Hematopoietic multipotent progenitor cell treated with erythropoietin and hydrocortisone succinate and interleukin-3 and kit ligand, for 17 days (in vitro differentiated cells): ENCODE results near the gene KAZN.

Experiments used
- DNase-seq: peaks from one replicate; pipeline ENCODE4 v3.0.0-alpha.2; 2015; ENCODE audit warnings: low spot score

KAZN gene

DNA sequence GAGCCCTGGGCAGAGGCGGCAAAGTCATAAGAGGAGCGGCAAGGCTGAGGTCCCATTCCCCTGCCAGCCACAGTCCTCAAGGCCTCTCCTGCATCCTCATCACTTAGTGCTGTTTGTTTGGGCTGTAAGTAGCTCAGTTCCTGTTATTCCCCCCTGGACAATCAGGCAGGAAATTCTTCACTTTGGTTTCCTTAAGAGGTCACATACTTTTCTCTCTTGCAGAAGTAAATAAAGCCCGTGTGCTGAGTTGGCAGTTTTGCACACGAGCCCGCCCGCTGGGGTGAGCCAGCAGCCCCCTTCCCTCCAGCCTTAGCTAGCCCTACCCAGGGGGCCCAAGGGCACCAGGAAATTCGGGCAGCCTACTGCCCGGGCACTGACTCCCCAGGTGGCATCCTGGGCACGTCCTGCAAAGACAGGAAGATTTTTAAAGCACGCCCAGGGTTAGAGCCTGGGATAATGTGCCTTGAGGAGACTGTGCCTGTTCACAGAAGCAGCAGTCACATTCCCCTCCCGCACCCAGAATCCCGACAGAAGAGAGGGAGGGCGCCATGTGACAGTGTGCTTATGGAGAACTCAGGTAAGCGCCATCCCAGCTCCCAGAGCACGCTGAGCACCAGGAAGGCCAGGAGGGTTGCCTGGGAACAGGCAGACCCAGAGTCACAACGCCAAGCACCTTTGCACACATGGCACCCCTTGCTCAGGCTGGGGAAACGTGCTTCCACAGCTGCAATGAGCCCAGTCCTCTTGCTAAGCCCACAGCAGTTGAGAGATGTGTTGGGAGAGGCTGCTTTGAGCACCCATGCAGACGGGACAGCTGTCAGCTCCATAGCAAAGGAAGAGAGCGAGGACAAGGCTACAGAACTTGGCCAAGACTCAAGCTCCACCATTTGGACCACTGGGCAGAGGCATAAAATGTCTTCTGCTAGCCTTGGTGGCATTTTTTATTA, 410.6 kb downstream of the KAZN start:
- DNase-seq = no peak

- DNase-seq = no peak
Measured at GRCh38 chr1:15011160-15011559, 412.7 kb downstream of the KAZN start.

DNA sequence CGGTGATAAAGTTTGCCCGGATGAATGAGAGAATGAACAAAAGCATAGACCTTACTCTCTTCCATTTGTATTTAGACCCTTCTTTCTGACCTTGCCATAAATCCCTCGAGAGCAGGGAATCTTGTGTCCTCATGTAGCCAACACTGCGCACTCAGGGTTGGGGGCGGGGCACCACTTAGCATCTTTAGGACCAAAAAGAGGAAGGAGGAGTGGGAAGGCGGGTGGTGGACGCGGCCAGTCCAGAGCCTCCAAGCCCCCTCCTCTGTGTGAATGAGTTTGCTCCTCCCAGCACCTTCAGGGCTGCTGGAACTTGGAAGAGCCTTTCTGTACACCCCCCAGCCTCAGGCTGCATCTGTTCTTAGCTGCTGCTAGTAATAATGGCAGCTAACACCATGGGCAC, 413.2 kb downstream of the KAZN start:
- no peak for DNase-seq

GRCh38 chr1:15012822-15013221, 414.3 kb downstream of the KAZN start:
- DNase-seq = no peak

DNA sequence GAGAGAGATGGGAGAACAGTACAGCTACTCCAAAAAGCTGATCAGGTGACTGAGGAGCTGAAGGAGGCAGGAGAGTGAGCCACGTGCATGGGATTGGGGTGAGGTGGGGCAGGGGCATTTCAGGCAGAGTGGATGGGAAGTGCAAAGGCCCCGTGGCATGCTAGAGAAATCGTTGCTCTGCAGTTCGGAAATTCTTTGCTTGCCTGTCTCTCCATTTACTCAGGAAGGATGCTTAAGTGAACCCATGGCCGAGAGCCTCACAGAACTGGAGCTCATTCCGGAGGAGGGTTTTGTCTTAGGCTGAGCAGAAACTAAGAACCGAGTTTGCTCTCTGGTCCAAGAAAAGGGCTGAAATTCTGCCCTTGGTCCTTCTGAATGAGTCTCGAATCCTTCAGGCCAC, 415.3 kb downstream of the KAZN start:
- DNase-seq = no peak

DNA sequence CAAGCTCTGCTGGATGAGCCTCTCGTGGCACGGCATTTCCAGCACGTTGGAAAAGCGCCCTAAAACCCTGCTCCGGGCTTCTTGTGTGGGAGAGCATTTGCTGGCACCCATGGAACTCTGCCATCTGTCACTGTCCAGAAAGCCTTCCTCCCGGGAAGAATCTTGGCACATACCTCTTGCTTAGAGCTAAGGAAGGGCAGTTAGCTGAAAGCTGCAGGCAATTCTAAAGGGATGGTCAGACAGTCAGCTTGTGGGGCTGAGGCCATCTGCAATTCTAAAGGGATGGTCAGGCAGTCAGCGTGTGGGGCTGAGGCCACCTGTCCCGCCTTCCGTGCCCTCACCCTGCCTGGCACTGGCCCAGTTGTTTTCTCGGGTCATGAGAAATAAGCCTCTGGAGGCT, 416.0 kb downstream of the KAZN start:
- no peak for DNase-seq

- no peak for DNase-seq
Measured at GRCh38 chr1:15016001-15016400, 417.5 kb downstream of the KAZN start.

GRCh38 chr1:15016526-15016925, 418.0 kb downstream of the KAZN start:
- no peak for DNase-seq

DNA sequence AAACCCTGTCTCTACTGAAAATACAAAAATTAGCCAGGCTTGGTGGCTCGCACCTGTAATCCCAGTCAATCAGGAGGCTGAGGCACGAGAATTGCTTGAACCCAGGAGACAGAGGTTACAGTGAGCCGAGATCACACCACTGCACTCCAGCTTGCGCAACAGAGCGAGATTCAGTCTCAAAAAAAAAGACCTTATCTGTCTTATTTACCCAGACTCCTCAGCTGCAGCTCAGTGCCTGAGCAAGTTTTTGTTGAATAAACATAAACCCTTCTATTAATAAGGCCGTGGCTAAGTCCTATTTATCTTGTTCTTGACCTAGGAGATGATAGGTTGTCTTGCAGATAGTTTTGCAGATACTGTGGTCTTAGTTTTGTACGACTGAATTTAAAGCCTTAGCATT, 418.6 kb downstream of the KAZN start:
- no peak for DNase-seq

GRCh38 chr1:15018767-15019166, 420.3 kb downstream of the KAZN start:
- no peak for DNase-seq

- DNase-seq = no peak
Measured at GRCh38 chr1:15020943-15021745, 422.7 kb downstream of the KAZN start.

DNA sequence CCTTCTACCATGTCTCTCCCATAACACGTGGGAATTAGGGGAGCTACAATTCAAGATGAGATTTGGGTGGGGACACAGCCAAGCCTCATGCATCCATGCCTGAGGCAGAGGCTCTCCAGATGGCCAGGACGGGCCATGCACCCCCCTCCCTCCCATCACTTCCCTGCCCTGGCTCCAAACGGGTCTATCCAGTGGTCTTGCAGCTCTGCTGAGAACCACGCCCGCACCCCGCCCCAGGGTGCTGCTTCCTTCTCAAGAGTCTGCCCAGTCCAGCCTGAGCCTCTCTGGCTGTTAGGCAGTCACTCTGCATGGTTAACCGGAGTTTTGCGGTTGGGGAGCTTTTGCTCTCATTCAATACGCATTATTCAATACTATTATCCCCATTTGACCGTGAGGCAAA, 423.6 kb downstream of the KAZN start:
- DNase-seq = no peak

DNA sequence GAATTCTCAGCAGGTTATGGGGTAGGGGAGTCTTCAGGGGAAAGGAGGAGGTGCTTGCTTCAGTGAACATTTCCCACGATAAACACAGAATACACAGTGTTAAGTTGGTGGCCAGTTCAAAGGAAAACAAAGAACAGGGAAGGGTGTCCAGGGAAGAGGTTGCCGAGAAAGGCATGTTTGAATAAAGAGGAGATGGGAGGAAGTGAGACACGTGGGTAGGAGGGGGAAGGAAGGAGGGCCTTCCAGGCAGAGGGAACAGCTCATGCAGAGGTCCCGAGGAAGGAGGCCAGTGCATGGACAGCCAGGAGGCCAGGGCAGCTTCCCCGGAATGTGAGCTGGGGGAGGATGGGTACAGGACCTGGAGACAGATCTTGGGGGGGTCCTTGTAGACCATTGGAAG, 424.7 kb downstream of the KAZN start:
- no peak for DNase-seq

DNA sequence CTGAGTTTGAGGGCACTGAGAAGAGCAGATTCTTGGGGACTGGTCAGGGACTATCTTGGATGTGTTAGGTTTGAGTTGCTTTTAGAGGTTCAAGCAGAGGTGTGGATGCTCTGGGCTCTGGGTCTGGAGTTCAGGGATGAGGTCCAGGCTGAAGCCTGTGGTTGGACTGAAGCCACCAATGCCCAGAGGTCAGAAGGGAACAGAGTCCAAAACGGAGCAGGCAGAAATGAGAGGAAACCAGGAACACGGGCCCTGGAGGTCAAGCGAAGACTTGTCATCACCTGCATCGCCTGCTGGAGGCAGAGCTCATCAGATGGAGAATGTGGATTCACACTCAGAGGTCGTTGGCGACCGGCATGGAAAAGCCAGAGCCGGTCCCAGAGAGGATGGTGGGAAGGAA, 425.5 kb downstream of the KAZN start:
- DNase-seq = no peak

DNA sequence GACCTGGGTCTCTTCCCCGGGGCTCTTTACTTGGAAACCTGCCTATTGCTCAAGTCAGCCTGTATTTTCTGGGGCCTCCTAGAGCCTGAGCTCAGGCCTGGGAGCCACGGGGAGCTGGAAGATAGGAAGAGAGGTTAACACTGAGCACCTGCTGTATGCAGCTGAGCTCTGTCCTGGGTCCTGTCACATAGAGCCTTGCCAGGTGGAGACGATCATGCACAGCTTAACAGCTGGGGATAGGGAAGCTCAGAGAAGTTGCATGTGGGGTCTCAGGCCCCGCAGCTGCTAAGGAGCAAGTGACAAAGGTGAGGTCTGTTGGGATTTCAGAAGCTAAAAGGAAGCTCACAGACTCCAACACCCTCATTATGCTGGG, 427.6 kb downstream of the KAZN start:
- no peak for DNase-seq

GRCh38 chr1:15027515-15027986, 429.1 kb downstream of the KAZN start:
- DNase-seq = no peak

DNA sequence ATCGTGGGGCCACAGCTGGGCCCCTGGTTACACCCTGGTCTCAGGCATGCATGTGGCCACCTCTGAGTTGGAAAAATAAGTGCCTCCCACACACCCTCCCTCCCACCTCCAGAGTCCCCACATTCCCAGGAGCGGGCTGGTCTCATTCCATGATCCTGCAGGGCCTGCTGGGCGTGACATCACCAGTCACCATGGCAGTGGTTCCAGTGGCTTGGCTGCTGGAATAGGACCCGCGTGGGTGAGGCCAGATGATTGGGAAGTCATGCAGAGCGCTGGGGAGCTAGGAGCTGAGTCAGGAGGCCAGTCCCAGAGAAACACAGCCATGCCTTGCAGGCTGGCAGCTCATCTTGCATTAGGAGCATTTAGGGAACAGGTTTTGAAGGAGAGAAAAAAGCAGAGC, 429.6 kb downstream of the KAZN start:
- DNase-seq = no peak

- no peak for DNase-seq
Measured at GRCh38 chr1:15028616-15029015, 430.1 kb downstream of the KAZN start.

- DNase-seq = no peak
Measured at GRCh38 chr1:15029036-15029435, 430.6 kb downstream of the KAZN start.

DNA sequence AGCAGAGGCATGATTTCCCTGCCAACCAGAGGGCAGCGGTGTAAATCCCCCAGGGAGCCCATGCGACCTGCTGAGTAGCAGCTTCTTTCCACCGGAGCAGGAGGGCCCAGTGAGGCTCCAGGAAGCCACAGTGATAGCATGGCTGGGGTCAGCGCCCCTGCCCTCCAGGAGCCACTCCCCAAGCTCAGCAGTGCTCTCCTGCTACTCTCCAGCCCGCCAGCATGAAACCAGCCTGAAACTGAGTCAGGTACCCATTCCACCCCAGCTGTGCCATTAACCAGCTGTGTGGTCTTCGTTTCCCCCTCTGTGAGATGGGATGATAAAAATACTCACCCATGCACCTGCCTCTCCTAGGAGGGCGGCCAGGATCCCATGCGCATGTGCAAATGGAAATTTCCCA, 431.3 kb downstream of the KAZN start:
- DNase-seq = no peak

DNA sequence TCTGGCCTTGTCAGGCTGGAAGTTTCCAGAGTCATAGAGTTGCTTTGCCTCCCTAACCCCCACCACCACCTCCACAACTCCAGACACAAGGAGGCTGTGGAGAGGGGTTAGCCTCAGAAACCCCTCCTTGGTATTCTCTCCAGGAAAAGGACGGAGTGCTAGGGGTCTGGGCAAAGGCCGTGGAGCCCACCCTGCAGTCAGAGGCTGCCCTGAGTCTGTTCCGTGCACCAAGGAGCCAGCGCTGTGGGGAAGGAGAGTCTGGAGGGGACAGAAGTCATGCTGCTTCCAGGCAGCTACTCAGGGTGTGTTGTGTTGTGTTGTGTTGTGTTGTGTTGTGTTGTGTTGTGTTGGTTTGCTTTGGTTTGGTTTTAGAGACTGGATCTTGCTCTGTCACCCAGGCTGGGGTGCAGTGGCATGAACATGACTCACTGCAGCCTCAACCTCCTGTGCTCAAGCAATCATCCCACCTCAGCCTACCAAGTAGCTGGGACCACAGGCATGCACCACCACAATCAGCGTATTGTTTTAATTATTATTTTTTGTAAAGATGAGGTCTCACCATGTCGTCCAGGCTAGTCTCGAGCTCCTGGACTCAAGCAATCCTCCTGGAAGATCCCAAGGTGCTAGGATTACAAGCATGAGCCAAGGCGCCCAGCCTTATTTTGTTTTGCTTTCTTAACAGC, 432.9 kb downstream of the KAZN start:
- DNase-seq = no peak

- no peak for DNase-seq
Measured at GRCh38 chr1:15033264-15033663, 434.8 kb downstream of the KAZN start.

- no peak for DNase-seq
Measured at GRCh38 chr1:15034656-15035055, 436.2 kb downstream of the KAZN start.
